Trophoblast cell (in vitro differentiated cells and primary cell): ENCODE data around the gene ACTN3.

ENCODE experiments used
- DNase-seq, 2 donors: peaks; one replicate each; pipeline ENCODE4 v3.0.0-alpha.2; 2016
- H2AFZ ChIP-seq: 2 replicates; pipeline ENCODE4 v1.6.1; 2013; ENCODE audit warnings: low read length, moderate library complexity, mild to moderate bottlenecking; ENCODE audit not compliant: insufficient read depth, poor library complexity
- H2AK5ac ChIP-seq: 2 replicates; pipeline ENCODE4 v1.6.1; 2013; ENCODE audit warnings: mild to moderate bottlenecking, low read length
- H2BK120ac ChIP-seq: 2 replicates; pipeline ENCODE4 v1.6.1; 2013; ENCODE audit warnings: low read length, mild to moderate bottlenecking, moderate library complexity; ENCODE audit not compliant: insufficient read depth, poor library complexity
- H2BK12ac ChIP-seq: 2 replicates; pipeline ENCODE4 v1.6.1; 2013; ENCODE audit warnings: mild to moderate bottlenecking, low read length, moderate library complexity
- H2BK5ac ChIP-seq: 2 replicates; pipeline ENCODE4 v1.6.1; 2013; ENCODE audit warnings: low read length, low read depth, moderate library complexity, mild to moderate bottlenecking; ENCODE audit not compliant: poor library complexity
- H3K14ac ChIP-seq: 2 replicates; pipeline ENCODE4 v1.6.1; 2013; ENCODE audit warnings: mild to moderate bottlenecking, low read length
- H3K18ac ChIP-seq: 2 replicates; pipeline ENCODE4 v1.6.1; 2013; ENCODE audit warnings: mild to moderate bottlenecking, low read length
- H3K23ac ChIP-seq: 2 replicates; pipeline ENCODE4 v1.6.1; 2013; ENCODE audit warnings: low read length
- H3K27ac ChIP-seq: 2 replicates; pipeline ENCODE4 v1.5.1; 2013; ENCODE audit warnings: low read depth, mild to moderate bottlenecking, inconsistent platforms, low read length, moderate library complexity
- H3K27me3 ChIP-seq: 2 replicates; pipeline ENCODE4 v1.6.1; 2013; ENCODE audit warnings: inconsistent platforms, mild to moderate bottlenecking, low read length, moderate library complexity; ENCODE audit not compliant: insufficient read depth
- H3K36me3 ChIP-seq, 2 experiments: 1 replicate in 1 of 2; 2 replicates in 1 of 2; pipeline ENCODE4 v1.6.1; 2013; ENCODE audit warnings: low read length in 2 of 2, mild to moderate bottlenecking in 2 of 2, moderate library complexity in 1 of 2; ENCODE audit not compliant: insufficient read depth in 2 of 2, control insufficient read depth in 1 of 2
- H3K4ac ChIP-seq: 2 replicates; pipeline ENCODE4 v1.6.1; 2013; ENCODE audit warnings: low read depth, mild to moderate bottlenecking, low read length, moderate library complexity
- H3K4me1 ChIP-seq, 2 experiments: 1 replicate in 1 of 2; 2 replicates in 1 of 2; pipeline ENCODE4 v1.6.1; 2013; ENCODE audit warnings: low read length in 2 of 2, mild to moderate bottlenecking in 2 of 2, moderate library complexity in 1 of 2; ENCODE audit not compliant: insufficient read depth in 2 of 2, control insufficient read depth in 1 of 2
- H3K4me2 ChIP-seq: 2 replicates; pipeline ENCODE4 v1.6.1; 2013; ENCODE audit warnings: inconsistent platforms, mild to moderate bottlenecking, low read length, moderate library complexity
- H3K4me3 ChIP-seq: 2 replicates; pipeline ENCODE4 v1.5.1; 2013; ENCODE audit warnings: mild to moderate bottlenecking, low read depth, low read length, inconsistent platforms
- H3K79me1 ChIP-seq: one replicate; pipeline ENCODE4 v1.6.1; 2013; ENCODE audit warnings: low read length
- H3K79me2 ChIP-seq: 2 replicates; pipeline ENCODE4 v1.6.1; 2013; ENCODE audit warnings: low read length, mild to moderate bottlenecking; ENCODE audit not compliant: control insufficient read depth, insufficient read depth, poor library complexity
- H3K9ac ChIP-seq: 2 replicates; pipeline ENCODE4 v1.6.1; 2013; ENCODE audit warnings: mild to moderate bottlenecking, low read length
- H3K9me3 ChIP-seq: 2 replicates; pipeline ENCODE4 v1.6.1; 2013; ENCODE audit warnings: low read depth, mild to moderate bottlenecking, control low read depth, inconsistent platforms, low read length; ENCODE audit not compliant: insufficient read depth
- H4K12ac ChIP-seq: 2 replicates; pipeline ENCODE4 v1.6.1; 2013; ENCODE audit warnings: low read depth, mild to moderate bottlenecking, low read length, moderate library complexity
- H4K8ac ChIP-seq: 2 replicates; pipeline ENCODE4 v1.6.1; 2013; ENCODE audit warnings: low read depth, mild to moderate bottlenecking, low read length, moderate library complexity
- H4K91ac ChIP-seq: one replicate; pipeline ENCODE4 v1.6.1; 2013; ENCODE audit warnings: low read depth, mild to moderate bottlenecking, low read length, moderate library complexity
- whole genome bisulfite sequencing: extraction: QIAGEN DNeasy Blood & Tissue Kit; methylation state at CpG from one replicate; pipeline ENCODE4 v1.1.7; 2013; ENCODE audit warnings: missing lambda C conversion rate; ENCODE audit not compliant: insufficient read length, insufficient coverage; ENCODE audit errors: extremely low coverage; 5-methylcytosine and 5-hydroxymethylcytosine counted together

The ACTN3 gene

DNA sequence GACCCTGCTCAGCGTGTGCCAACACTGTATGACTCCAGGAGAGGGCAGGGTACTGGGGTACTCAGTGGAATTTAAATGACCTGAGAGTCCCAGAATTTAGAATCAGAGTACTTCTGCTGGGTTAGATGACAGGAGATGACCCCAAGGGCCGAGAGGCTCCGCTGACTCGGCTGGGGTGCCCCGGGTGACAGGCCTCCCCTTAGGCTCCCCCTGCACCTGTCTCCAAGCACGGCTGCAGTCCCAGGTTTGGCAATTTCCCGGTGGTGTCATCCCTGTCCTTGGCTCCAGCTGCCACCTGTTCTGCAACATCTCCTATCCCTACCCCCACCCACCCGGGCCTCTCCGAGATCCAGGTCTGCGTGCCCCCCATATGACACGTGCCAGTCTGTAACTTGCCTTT lies 1.3 kb downstream of the ACTN3 start:
- peaks cover 7% of the 10 kb centered on the region for H3K79me1 ChIP-seq
- H4K91ac ChIP-seq: no peak overlapping the region
- no peak overlapping the region for H3K27ac ChIP-seq
- no peak overlapping the region for H3K4me3 ChIP-seq
- H3K4me1 ChIP-seq: peaks cover 3 to 5% of the 10 kb centered on the region in 2 experiments
- H4K12ac ChIP-seq: no peak overlapping the region
- no peaks in the 10 kb centered on the region for H3K27me3 ChIP-seq
- H3K23ac ChIP-seq: no peak overlapping the region
- no CpG with 5 or more reads among the region's 11 CpGs for WGBS
- H3K18ac ChIP-seq: no peak overlapping the region
- peaks cover 5% of the 10 kb centered on the region for H3K79me2 ChIP-seq
- H2AFZ ChIP-seq: no peak overlapping the region
- no peak overlapping the region for H3K4me2 ChIP-seq
- H2AK5ac ChIP-seq: no peak overlapping the region
- no peak overlapping the region for H3K14ac ChIP-seq
- H2BK120ac ChIP-seq: no peak overlapping the region
- no peak for DNase-seq
- H3K4ac ChIP-seq: no peak overlapping the region
- H4K8ac ChIP-seq: no peak overlapping the region
- no peak overlapping the region for H3K9ac ChIP-seq
- H3K9me3 ChIP-seq: peaks cover 2% of the 10 kb centered on the region
- no peaks in the 10 kb centered on the region for H3K36me3 ChIP-seq
- H2BK12ac ChIP-seq: no peak overlapping the region
- H2BK5ac ChIP-seq: no peak overlapping the region

DNA sequence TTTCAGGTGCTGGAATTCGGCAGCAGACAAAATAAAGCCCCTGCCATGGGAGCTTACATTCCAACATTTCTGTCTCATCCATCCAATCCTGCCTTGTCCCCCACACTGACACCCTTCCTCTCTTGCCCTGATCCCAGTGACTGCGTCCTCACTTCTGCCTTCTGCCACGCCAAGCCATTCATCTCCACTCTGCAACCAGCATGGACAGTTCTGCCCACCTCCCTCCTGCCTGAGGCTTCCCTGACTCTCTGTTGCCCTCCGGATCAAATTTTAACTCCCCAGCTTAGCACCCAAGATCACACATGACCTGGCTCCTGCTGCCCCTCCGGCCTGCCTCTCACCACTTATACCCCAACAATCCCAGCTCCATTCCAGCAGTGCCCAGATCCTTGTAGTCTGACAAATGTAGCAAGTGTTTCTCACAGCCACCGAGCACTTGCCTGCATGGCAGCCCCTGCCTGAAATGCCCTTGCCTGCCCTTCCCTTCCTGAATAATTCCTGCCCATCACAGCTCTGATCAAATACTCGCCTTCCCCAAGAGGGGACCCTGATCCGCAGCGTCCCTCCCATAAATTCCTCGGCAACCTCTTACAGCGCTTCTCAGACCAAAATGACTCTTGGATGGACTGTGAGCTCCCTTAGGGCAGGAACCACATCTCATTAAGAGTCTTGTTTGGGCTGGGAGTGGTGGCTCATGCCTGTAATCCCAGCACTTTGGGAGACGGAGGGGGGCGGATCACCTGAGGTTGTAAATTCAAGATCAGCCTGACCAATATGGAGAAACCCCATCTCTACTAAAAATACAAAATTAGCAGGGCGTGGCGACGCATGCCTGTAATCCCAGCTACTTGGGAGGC lies 2.3 kb downstream of the ACTN3 start:
- Histone ChIP-seq H3K36me3 (no peaks in the 10 kb centered on the region), H3K9me3 (no peaks in the 10 kb centered on the region), H3K14ac (no peak overlapping the region), H2BK5ac (no peak overlapping the region), H4K8ac (no peak overlapping the region), H3K9ac (no peak overlapping the region), H2BK120ac (no peak overlapping the region), H3K4me1 (peaks cover 3 to 5% of the 10 kb centered on the region in 2 experiments), H3K4ac (no peak overlapping the region), H2AFZ (no peak overlapping the region), H3K18ac (no peak overlapping the region), H3K79me1 (peaks cover 7% of the 10 kb centered on the region), H3K4me2 (no peak overlapping the region), H3K27ac (no peak overlapping the region), H3K23ac (no peak overlapping the region), H3K79me2 (peaks cover 5% of the 10 kb centered on the region), H2AK5ac (no peak overlapping the region), H3K4me3 (no peak overlapping the region), H4K91ac (no peak overlapping the region), H4K12ac (no peak overlapping the region), H2BK12ac (no peak overlapping the region), H3K27me3 (no peaks in the 10 kb centered on the region)
- no CpG with 5 or more reads among the region's 16 CpGs for WGBS
- no peak for DNase-seq

DNA sequence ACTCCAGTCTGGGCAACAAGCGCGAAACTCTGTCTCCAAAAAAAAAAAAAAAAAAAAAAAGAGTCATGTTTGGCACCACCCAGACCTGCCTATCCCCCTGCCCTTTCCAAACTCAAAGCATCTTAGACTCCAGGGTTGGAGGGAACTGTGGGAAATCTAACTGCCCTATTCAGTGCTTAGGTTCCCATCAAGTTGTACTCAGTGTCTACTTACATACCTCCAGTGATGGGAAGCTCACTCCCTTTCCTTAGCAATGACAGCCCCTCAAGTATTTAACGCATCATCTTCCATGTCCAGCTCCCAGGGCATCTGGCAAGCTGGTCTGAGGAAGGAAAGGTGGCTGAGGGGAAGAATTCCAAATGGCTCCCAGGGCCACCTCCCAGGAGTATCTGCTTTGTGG lies 3.0 kb downstream of the ACTN3 start:
- Histone ChIP-seq H3K18ac (no peak overlapping the region), H3K36me3 (no peaks in the 10 kb centered on the region), H3K27ac (no peak overlapping the region), H4K91ac (no peak overlapping the region), H3K4me2 (no peak overlapping the region), H2BK120ac (no peak overlapping the region), H4K12ac (no peak overlapping the region), H3K4me1 (peaks cover 3 to 5% of the 10 kb centered on the region in 2 experiments), H2BK5ac (no peak overlapping the region), H3K27me3 (no peaks in the 10 kb centered on the region), H3K79me2 (peaks cover 5% of the 10 kb centered on the region), H2BK12ac (no peak overlapping the region), H2AFZ (no peak overlapping the region), H3K79me1 (peaks cover 7% of the 10 kb centered on the region), H2AK5ac (no peak overlapping the region), H3K14ac (no peak overlapping the region), H4K8ac (no peak overlapping the region), H3K4ac (no peak overlapping the region), H3K9ac (no peak overlapping the region), H3K4me3 (no peak overlapping the region), H3K9me3 (no peaks in the 10 kb centered on the region), H3K23ac (no peak overlapping the region)
- no peak for DNase-seq
- WGBS: no CpG with 5 or more reads among the region's 3 CpGs

DNA sequence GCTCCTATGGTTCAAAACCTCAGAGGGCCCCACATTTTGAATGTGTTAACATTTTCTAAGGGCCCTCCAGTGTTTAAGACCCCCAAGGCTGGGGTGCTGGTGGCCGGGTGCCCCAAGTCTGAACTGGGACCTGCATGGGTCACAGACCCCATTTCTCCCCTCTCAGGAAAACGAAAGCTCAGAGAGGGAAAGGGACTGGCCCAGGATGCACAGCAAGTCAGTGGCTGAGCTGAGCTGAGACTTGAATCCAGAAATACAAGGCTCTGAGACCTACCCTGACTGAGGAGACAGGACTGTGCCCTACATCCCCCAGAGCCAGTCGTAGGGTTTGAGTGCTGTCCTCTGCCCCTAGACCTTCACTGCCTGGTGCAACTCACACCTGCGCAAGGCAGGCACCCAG lies 4.2 kb downstream of the ACTN3 start:
- no peak overlapping the region for H3K9ac ChIP-seq
- H3K4me1 ChIP-seq: peaks cover 3 to 5% of the 10 kb centered on the region in 2 experiments
- H3K36me3 ChIP-seq: no peaks in the 10 kb centered on the region
- no peaks in the 10 kb centered on the region for H3K9me3 ChIP-seq
- no peak overlapping the region for H3K14ac ChIP-seq
- no peak for DNase-seq
- H3K23ac ChIP-seq: no peak overlapping the region
- H3K79me2 ChIP-seq: peaks cover 2% of the 10 kb centered on the region
- H4K91ac ChIP-seq: no peak overlapping the region
- no peak overlapping the region for H4K12ac ChIP-seq
- H4K8ac ChIP-seq: no peak overlapping the region
- H2BK120ac ChIP-seq: no peak overlapping the region
- H2AFZ ChIP-seq: no peak overlapping the region
- no peak overlapping the region for H3K4me2 ChIP-seq
- no peak overlapping the region for H3K27ac ChIP-seq
- H3K4me3 ChIP-seq: no peak overlapping the region
- no CpG with 5 or more reads among the region's 4 CpGs for WGBS
- H2BK12ac ChIP-seq: no peak overlapping the region
- no peak overlapping the region for H3K18ac ChIP-seq
- peaks cover 3% of the 10 kb centered on the region for H3K79me1 ChIP-seq
- no peak overlapping the region for H3K4ac ChIP-seq
- H3K27me3 ChIP-seq: no peaks in the 10 kb centered on the region
- H2BK5ac ChIP-seq: no peak overlapping the region
- no peak overlapping the region for H2AK5ac ChIP-seq
